HepG2 (cell line): ENCODE data around the gene VASN. TPM values are rescaled to one million over a fixed set of nuclear protein-coding genes. Genes with fewer than 3 reads are reported as not detected.

Source experiments
- AHR ChIP-seq: IDR thresholded peaks from 2 replicates; pipeline ENCODE4 v1.6.1; 2018; ENCODE audit warnings: missing genetic modification reagents, missing compliant biosample characterization
- ARID2 ChIP-seq: sonication (generic); formaldehyde crosslinking; IDR thresholded peaks from 2 replicates; pipeline ENCODE4 v1.8.1; 2022; ENCODE audit warnings: mild to moderate bottlenecking, missing genetic modification reagents, borderline replicate concordance
- CCDC6 ChIP-seq: sonication (generic); formaldehyde crosslinking; IDR thresholded peaks from 2 replicates; pipeline ENCODE4 v1.8.1; 2022; ENCODE audit warnings: mild to moderate bottlenecking, missing genetic modification reagents, moderate library complexity
- FOXM1 ChIP-seq: sonication (generic); formaldehyde crosslinking; IDR thresholded peaks from 2 replicates; pipeline ENCODE4 v1.5.0; 2020; ENCODE audit warnings: missing genetic modification reagents
- KDM5B ChIP-seq: sonication (generic); formaldehyde crosslinking; IDR thresholded peaks from 2 replicates; pipeline ENCODE4 v1.4.0; 2020; ENCODE audit warnings: missing genetic modification reagents, mild to moderate bottlenecking, borderline replicate concordance
- MXI1 ChIP-seq: IDR thresholded peaks from 3 replicates; pipeline ENCODE4 v1.6.1; 2012; ENCODE audit warnings: low read depth, low read length, inconsistent platforms, borderline replicate concordance
- PHF5A ChIP-seq: IDR thresholded peaks from one replicate; pipeline ENCODE4 v1.6.1; 2018; ENCODE audit warnings: low read depth, missing genetic modification reagents; ENCODE audit not compliant: unreplicated experiment
- RBFOX2 ChIP-seq: fragments of 200-400 bp; formaldehyde crosslinking; IDR thresholded peaks from 2 replicates; pipeline ENCODE4 v1.6.1; 2017; ENCODE audit warnings: low read depth, mild to moderate bottlenecking, low read length
- SRSF1 ChIP-seq: fragments of 200-400 bp; formaldehyde crosslinking; optimal IDR thresholded peaks from 2 replicates; pipeline ENCODE3; 2017; ENCODE audit warnings: mild to moderate bottlenecking, low read depth, low read length, moderate library complexity
- ZNF138 ChIP-seq: sonication (generic); formaldehyde crosslinking; IDR thresholded peaks from 2 replicates; pipeline ENCODE4 v1.5.0; 2020; ENCODE audit warnings: mild to moderate bottlenecking, low read depth, missing genetic modification reagents
- ZNF263 ChIP-seq: sonication (generic); formaldehyde crosslinking; IDR thresholded peaks from 2 replicates; pipeline ENCODE4 v1.4.0; 2020; ENCODE audit warnings: missing genetic modification reagents
- ZNF296 ChIP-seq: sonication (generic); formaldehyde crosslinking; conservative IDR thresholded peaks from 2 replicates; pipeline ENCODE4 v1.5.0; 2020; ENCODE audit warnings: mild to moderate bottlenecking, missing genetic modification reagents
- ZNF775 ChIP-seq: sonication (generic); formaldehyde crosslinking; IDR thresholded peaks from 2 replicates; pipeline ENCODE4 v1.4.0; 2020; ENCODE audit warnings: missing genetic modification reagents, mild to moderate bottlenecking, moderate library complexity, borderline replicate concordance
- polyA plus RNA-seq, 8 experiments: library from polyadenylated mRNA; depleted of rRNA in 3 of 8; stranded (reverse) in 7 of 8; unstranded in 1 of 8; fragments of >200 nt; fragmentation: Illumina TruSeq in 4 of 8; extraction: Trizol in 4 of 8; gene quantifications; 2 replicates each; pipeline versions ENCODE4 v1.2.1 to v1.2.3, GENCODE V29; 2011 to 2016; ENCODE audit warnings: low read depth in 4 of 8, missing spikeins in 1 of 8, mixed read lengths in 1 of 8; ENCODE audit not compliant: insufficient read depth in 1 of 8
- total RNA-seq, 5 experiments: library from RNA; depleted of rRNA; stranded (reverse); fragments of >200 nt; fragmentation: Illumina TruSeq; extraction: Trizol; gene quantifications; 2 replicates each; pipeline ENCODE4 v1.2.3, GENCODE V29; 2016; ENCODE audit warnings: low read depth in 1 of 5
- TF ChIP-seq, protein P1 (sequence below): sonication (generic); formaldehyde crosslinking; IDR thresholded peaks from 2 replicates; pipeline ENCODE4 v1.4.0; 2020; ENCODE audit warnings: mild to moderate bottlenecking, missing genetic modification reagents
- TF ChIP-seq, protein P2 (sequence below): IDR thresholded peaks from 2 replicates; pipeline ENCODE4 v1.4.0; 2020; ENCODE audit warnings: mild to moderate bottlenecking, missing genetic modification reagents
- TF ChIP-seq, protein P3 (sequence below): sonication (generic); formaldehyde crosslinking; IDR thresholded peaks from 2 replicates; pipeline ENCODE4 v1.8.0; 2023; ENCODE audit warnings: mild to moderate bottlenecking, missing genetic modification reagents
- TF ChIP-seq, protein P4 (sequence below): IDR thresholded peaks from 2 replicates; pipeline ENCODE4 v1.6.1; 2016; ENCODE audit warnings: missing genetic modification reagents, missing compliant biosample characterization
- TF ChIP-seq, protein P5 (sequence below): sonication (generic); formaldehyde crosslinking; conservative IDR thresholded peaks from 2 replicates; pipeline ENCODE4 v1.8.0; 2022; ENCODE audit warnings: mild to moderate bottlenecking, moderate library complexity, missing genetic modification reagents
- TF ChIP-seq, protein P6 (sequence below): sonication (generic); formaldehyde crosslinking; IDR thresholded peaks from 2 replicates; pipeline ENCODE4 v1.5.1; 2020; ENCODE audit warnings: mild to moderate bottlenecking, missing genetic modification reagents, moderate library complexity

VASN gene
- total and polyA plus RNA-seq, 2 of the 13 experiments (the other 11 are each of a cell fraction or from before 2014, with no cell fraction given), result 8.4 to 18.2 TPM

DNA sequence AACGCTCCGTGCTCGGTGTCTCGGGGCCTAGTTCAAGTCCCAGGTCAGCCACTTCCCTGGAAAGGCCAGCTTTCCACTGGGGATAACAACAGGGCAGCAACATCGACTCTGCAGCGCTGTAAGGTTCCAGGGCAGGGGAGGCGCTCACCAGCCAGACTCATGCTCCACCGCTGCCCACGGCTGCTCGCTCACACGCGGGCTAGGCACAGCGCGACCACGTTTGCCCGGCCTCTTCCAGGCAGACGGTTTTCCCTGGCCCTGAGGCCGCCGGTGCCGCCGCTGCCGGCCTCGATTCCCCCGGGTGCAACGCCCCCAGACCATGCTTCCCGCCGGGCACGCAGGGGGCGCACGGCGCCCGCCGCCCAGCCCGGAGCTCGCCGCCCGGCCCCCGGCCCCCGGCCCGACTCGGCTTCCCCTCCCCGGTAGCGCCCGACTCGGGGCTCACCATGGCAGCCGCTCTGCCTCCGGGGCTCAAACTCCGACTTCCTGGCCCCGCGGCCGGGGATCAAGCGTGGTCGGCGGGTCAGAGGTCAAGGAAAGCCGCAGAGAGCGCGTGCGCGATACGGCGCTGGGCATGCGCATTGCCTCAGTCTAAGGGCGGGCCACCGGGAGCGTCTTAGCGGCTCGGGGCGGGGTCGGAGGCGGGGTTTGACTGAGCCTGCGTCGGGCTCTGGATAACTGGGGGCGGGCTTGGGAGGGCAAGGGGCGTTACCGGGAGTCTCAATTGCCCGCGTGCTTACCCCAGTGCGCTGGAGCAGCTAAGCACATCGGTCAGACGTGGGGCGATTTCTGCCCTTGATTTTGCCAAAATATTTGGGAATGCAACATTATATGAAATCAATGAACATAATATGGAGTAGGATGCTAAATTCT, 20.6 kb upstream of the VASN start, which contains the start of gene PAM16 (continued):
- TF ChIP-seq, protein P1, sequence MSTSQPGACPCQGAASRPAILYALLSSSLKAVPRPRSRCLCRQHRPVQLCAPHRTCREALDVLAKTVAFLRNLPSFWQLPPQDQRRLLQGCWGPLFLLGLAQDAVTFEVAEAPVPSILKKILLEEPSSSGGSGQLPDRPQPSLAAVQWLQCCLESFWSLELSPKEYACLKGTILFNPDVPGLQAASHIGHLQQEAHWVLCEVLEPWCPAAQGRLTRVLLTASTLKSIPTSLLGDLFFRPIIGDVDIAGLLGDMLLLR (CRISPR knock-in tag), result no peak
- TF ChIP-seq, protein P2, sequence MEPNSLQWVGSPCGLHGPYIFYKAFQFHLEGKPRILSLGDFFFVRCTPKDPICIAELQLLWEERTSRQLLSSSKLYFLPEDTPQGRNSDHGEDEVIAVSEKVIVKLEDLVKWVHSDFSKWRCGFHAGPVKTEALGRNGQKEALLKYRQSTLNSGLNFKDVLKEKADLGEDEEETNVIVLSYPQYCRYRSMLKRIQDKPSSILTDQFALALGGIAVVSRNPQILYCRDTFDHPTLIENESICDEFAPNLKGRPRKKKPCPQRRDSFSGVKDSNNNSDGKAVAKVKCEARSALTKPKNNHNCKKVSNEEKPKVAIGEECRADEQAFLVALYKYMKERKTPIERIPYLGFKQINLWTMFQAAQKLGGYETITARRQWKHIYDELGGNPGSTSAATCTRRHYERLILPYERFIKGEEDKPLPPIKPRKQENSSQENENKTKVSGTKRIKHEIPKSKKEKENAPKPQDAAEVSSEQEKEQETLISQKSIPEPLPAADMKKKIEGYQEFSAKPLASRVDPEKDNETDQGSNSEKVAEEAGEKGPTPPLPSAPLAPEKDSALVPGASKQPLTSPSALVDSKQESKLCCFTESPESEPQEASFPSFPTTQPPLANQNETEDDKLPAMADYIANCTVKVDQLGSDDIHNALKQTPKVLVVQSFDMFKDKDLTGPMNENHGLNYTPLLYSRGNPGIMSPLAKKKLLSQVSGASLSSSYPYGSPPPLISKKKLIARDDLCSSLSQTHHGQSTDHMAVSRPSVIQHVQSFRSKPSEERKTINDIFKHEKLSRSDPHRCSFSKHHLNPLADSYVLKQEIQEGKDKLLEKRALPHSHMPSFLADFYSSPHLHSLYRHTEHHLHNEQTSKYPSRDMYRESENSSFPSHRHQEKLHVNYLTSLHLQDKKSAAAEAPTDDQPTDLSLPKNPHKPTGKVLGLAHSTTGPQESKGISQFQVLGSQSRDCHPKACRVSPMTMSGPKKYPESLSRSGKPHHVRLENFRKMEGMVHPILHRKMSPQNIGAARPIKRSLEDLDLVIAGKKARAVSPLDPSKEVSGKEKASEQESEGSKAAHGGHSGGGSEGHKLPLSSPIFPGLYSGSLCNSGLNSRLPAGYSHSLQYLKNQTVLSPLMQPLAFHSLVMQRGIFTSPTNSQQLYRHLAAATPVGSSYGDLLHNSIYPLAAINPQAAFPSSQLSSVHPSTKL, result 0 out of 2 replicates have a peak, but pooled peaks have one; percentile 4
- TF ChIP-seq PHF5A (CRISPR knock-in tag) (no peak), ZNF775 (CRISPR knock-in tag) (no peak), AHR (0 out of 2 replicates have a peak, but pooled peaks have one; percentile 19), CCDC6 (CRISPR knock-in tag) (peak; percentile 55; the same call in 1 of the 2 replicates), ZNF138 (CRISPR knock-in tag) (no peak), ARID2 (0 out of 2 replicates have a peak, but pooled peaks have one; percentile 15), MXI1 (peak; percentile 94; the same call in 2 of the 3 replicates), ZNF296 (0 out of 2 replicates have a peak, but pooled peaks have one; percentile 43), KDM5B (CRISPR knock-in tag) (peak; percentile 38; the same call in 1 of the 2 replicates), FOXM1 (CRISPR knock-in tag) (no peak), RBFOX2 (peak; percentile 89), ZNF263 (no peak), SRSF1 (no peak)
- TF ChIP-seq, protein P3, sequence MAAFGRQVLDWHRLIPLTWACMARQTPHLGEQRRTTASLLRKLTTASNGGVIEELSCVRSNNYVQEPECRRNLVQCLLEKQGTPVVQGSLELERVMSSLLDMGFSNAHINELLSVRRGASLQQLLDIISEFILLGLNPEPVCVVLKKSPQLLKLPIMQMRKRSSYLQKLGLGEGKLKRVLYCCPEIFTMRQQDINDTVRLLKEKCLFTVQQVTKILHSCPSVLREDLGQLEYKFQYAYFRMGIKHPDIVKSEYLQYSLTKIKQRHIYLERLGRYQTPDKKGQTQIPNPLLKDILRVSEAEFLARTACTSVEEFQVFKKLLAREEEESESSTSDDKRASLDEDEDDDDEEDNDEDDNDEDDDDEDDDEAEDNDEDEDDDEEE, result peak; percentile 64; the same call in 1 of the 2 replicates
- TF ChIP-seq, protein P4, sequence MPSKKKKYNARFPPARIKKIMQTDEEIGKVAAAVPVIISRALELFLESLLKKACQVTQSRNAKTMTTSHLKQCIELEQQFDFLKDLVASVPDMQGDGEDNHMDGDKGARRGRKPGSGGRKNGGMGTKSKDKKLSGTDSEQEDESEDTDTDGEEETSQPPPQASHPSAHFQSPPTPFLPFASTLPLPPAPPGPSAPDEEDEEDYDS (CRISPR knock-in tag), result peak; percentile 88
- TF ChIP-seq, protein P5, sequence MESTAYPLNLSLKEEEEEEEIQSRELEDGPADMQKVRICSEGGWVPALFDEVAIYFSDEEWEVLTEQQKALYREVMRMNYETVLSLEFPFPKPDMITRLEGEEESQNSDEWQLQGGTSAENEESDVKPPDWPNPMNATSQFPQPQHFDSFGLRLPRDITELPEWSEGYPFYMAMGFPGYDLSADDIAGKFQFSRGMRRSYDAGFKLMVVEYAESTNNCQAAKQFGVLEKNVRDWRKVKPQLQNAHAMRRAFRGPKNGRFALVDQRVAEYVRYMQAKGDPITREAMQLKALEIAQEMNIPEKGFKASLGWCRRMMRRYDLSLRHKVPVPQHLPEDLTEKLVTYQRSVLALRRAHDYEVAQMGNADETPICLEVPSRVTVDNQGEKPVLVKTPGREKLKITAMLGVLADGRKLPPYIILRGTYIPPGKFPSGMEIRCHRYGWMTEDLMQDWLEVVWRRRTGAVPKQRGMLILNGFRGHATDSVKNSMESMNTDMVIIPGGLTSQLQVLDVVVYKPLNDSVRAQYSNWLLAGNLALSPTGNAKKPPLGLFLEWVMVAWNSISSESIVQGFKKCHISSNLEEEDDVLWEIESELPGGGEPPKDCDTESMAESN (CRISPR knock-in tag), result peak; percentile 57; the same call in 1 of the 2 replicates
- TF ChIP-seq, protein P6, sequence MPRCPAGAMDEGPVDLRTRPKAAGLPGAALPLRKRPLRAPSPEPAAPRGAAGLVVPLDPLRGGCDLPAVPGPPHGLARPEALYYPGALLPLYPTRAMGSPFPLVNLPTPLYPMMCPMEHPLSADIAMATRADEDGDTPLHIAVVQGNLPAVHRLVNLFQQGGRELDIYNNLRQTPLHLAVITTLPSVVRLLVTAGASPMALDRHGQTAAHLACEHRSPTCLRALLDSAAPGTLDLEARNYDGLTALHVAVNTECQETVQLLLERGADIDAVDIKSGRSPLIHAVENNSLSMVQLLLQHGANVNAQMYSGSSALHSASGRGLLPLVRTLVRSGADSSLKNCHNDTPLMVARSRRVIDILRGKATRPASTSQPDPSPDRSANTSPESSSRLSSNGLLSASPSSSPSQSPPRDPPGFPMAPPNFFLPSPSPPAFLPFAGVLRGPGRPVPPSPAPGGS (CRISPR knock-in tag), result no peak
